ENCODE results near the gene SLAMF7. TPM values are rescaled to one million over a fixed set of nuclear protein-coding genes. Genes with fewer than 3 reads are reported as not detected.

Gene SLAMF7
- total and polyA plus RNA-seq, 3 donors from 2014 or later: 0.68 to 5.1 TPM; not detected in 1

GRCh38 chr1:160720356-160721085, 18.5 kb upstream of the SLAMF7 start:
- intact Hi-C loops (cut with DNase I; ENCODE audit: low total_unique reads): no loop called here
- 78% methylated on average over 3 of the region's 3 CpGs for WGBS, 2 donors
- Histone ChIP-seq H3K4me3 (no peak overlapping the region), H3K4me1 (no peaks in the 10 kb centered on the region), H3K36me3 (ENCODE audit: low read depth, missing control alignments) (no peaks in the 10 kb centered on the region), H3K9me3 (no peaks in the 10 kb centered on the region), H3K27ac (no peak overlapping the region), H3K27me3 (no peaks in the 10 kb centered on the region)
- TF ChIP-seq POLR2A (IDR thresholded peaks at IDR 0.05) (no peak), CTCF (IDR thresholded peaks at IDR 0.05) (no peak)
- DNase-seq: no peak

- intact Hi-C loops (cut with DNase I; ENCODE audit: low total_unique reads): no loop called here
- H3K9me3 ChIP-seq: no peaks in the 10 kb centered on the region
- no peak for DNase-seq
- H3K36me3 ChIP-seq (ENCODE audit: low read depth, missing control alignments): no peaks in the 10 kb centered on the region
- no peaks in the 10 kb centered on the region for H3K27me3 ChIP-seq
- no peak overlapping the region for H3K4me3 ChIP-seq
- no peak overlapping the region for H3K27ac ChIP-seq
- H3K4me1 ChIP-seq: peaks cover 5% of the 10 kb centered on the region
- TF ChIP-seq POLR2A (IDR thresholded peaks at IDR 0.05) (no peak), CTCF (IDR thresholded peaks at IDR 0.05) (no peak)
Observed at GRCh38 chr1:160721473-160721872, 17.6 kb upstream of the SLAMF7 start.

- Histone ChIP-seq H3K4me3 (no peak overlapping the region), H3K4me1 (peaks cover 13% of the 10 kb centered on the region), H3K9me3 (no peaks in the 10 kb centered on the region), H3K36me3 (ENCODE audit: low read depth, missing control alignments) (no peaks in the 10 kb centered on the region), H3K27ac (no peak overlapping the region), H3K27me3 (no peaks in the 10 kb centered on the region)
- WGBS, 2 donors: 83 to 91% methylated on average over 10 of the region's 10 CpGs
- intact Hi-C loops (cut with DNase I; ENCODE audit: low total_unique reads): no loop called here
- TF ChIP-seq POLR2A (IDR thresholded peaks at IDR 0.05): no peak
- no peak for TF ChIP-seq CTCF (IDR thresholded peaks at IDR 0.05)
- no peak for DNase-seq
Observed at GRCh38 chr1:160722726-160723125, 16.3 kb upstream of the SLAMF7 start.

GRCh38 chr1:160723332-160723731, 15.7 kb upstream of the SLAMF7 start:
- Histone ChIP-seq H3K36me3 (ENCODE audit: low read depth, missing control alignments) (no peaks in the 10 kb centered on the region), H3K27ac (no peak overlapping the region), H3K27me3 (no peaks in the 10 kb centered on the region), H3K4me1 (peaks cover 13% of the 10 kb centered on the region), H3K4me3 (no peak overlapping the region), H3K9me3 (no peaks in the 10 kb centered on the region)
- DNase-seq: no peak
- WGBS, 2 donors: 60 to 78% methylated on average over 2 of the region's 2 CpGs
- TF ChIP-seq CTCF (IDR thresholded peaks at IDR 0.05) (no peak), POLR2A (IDR thresholded peaks at IDR 0.05) (no peak)
- intact Hi-C loops (cut with DNase I; ENCODE audit: low total_unique reads): no loop called here
